GM12878 (cell line): ENCODE data around the gene TENT5D. TPM values are rescaled to one million over a fixed set of nuclear protein-coding genes. Genes with fewer than 3 reads are reported as not detected.

Source experiments
- ATAC-seq: fragments of 200-7000 bp; cut with Tn5 transposase; 3 replicates; pipeline ENCODE4 v1.9.1; 2020; ENCODE audit warnings: mild to moderate bottlenecking, moderate library complexity
- BruUV-seq: library from RNA; stranded (reverse); fragments of 400-500 nt; replicated peaks from 2 replicates; lab custom pipeline; 2021; lab: Mats Ljungman, UMichigan
- CTCF ChIA-PET: fragments of 300-600 bp; sonication (Branson Sonifier 250); formaldehyde crosslinking; extraction: SDS; loops from one replicate; lab custom pipeline; 2021; ENCODE audit warnings: inconsistent platforms; lab: Yijun Ruan, JAX
- POLR2A ChIA-PET: fragments of 350-600 bp; formaldehyde crosslinking; extraction: SDS; loops from one replicate; lab custom pipeline; 2021; ENCODE audit warnings: inconsistent platforms; lab: Charles Lee
- RAD21 ChIA-PET: fragments of 300-600 bp; sonication (Branson Sonifier 250); formaldehyde crosslinking; loops from one replicate; lab custom pipeline; 2023; ENCODE audit warnings: antibody characterized with exemption; ENCODE audit not compliant: unreplicated experiment; lab: Charles Lee
- SMC1A ChIA-PET: fragments of 300-600 bp; sonication (Branson Sonifier 250); formaldehyde crosslinking; loops from one replicate; lab custom pipeline; 2023; ENCODE audit not compliant: unreplicated experiment, uncharacterized antibody; lab: Charles Lee
- DNase-seq: peaks from one replicate; pipeline ENCODE4 v3.0.0-alpha.2; 2011; ENCODE audit warnings: low read depth, low spot score
- FAIRE-seq: peaks from 3 replicates; lab custom pipeline; 2011; peaks lifted over from hg19 to GRCh38; lab: Jason Lieb, UNC
- H2AFZ ChIP-seq: 2 replicates; pipeline ENCODE4 v1.6.0; 2011; ENCODE audit warnings: low read depth, low read length, control low read depth; ENCODE audit not compliant: control insufficient read depth
- H3K27ac ChIP-seq: 2 replicates; pipeline ENCODE4 v1.5.1; 2011; ENCODE audit warnings: control low read depth; ENCODE audit not compliant: control insufficient read depth, insufficient read depth
- H3K27me3 ChIP-seq, 2 experiments: replicated peaks in 1 of 2; 2 replicates each; pipeline versions ENCODE4 v1.6.0 to v1.6.1; 2011; ENCODE audit warnings: low read length in 1 of 2; ENCODE audit not compliant: control insufficient read depth in 2 of 2, insufficient read depth in 2 of 2
- H3K36me3 ChIP-seq, 2 experiments: 2 replicates each; pipeline ENCODE4 v1.5.1; 2011; ENCODE audit warnings: low read length in 1 of 2; ENCODE audit not compliant: control insufficient read depth in 2 of 2, insufficient read depth in 2 of 2
- H3K4me1 ChIP-seq: 2 replicates; pipeline ENCODE4 v1.6.1; 2011; ENCODE audit warnings: mild to moderate bottlenecking, low read length, moderate library complexity, mixed read lengths; ENCODE audit not compliant: control insufficient read depth, insufficient read depth
- H3K4me2 ChIP-seq: 2 replicates; pipeline ENCODE4 v1.6.0; 2011; ENCODE audit warnings: control low read depth; ENCODE audit not compliant: control insufficient read depth, insufficient read depth
- H3K4me3 ChIP-seq: fragments of 200-600 bp; sonication (generic); 2 replicates; pipeline ENCODE4 v1.5.1; 2016
- H3K79me2 ChIP-seq: 2 replicates; pipeline ENCODE4 v1.6.0; 2011; ENCODE audit warnings: low read length; ENCODE audit not compliant: control insufficient read depth, insufficient read depth
- H3K9ac ChIP-seq: 2 replicates; pipeline ENCODE4 v1.8.0; 2011; ENCODE audit warnings: low read length, control low read depth, mixed read lengths; ENCODE audit not compliant: control insufficient read depth, insufficient read depth
- H3K9me3 ChIP-seq: replicated peaks from 3 replicates; pipeline ENCODE4 v1.5.1; 2011; ENCODE audit warnings: mild to moderate bottlenecking, low read length; ENCODE audit not compliant: control insufficient read depth, insufficient read depth
- H4K20me1 ChIP-seq: 2 replicates; pipeline ENCODE4 v1.6.0; 2011; ENCODE audit not compliant: control insufficient read depth, insufficient read depth
- HCFC1 ChIP-seq: fragments of 150-350 bp; IDR thresholded peaks from 2 replicates; pipeline ENCODE4 v1.6.1; 2014; ENCODE audit warnings: low read length
- HDAC2 ChIP-seq: fragments of 200-600 bp; sonication (generic); IDR thresholded peaks from 2 replicates; pipeline ENCODE4 v1.6.1; 2017
- HDAC6 ChIP-seq: fragments of 200-600 bp; sonication (generic); IDR thresholded peaks from one replicate; pipeline ENCODE4 v1.8.0; 2017; ENCODE audit warnings: antibody characterized with exemption; ENCODE audit not compliant: unreplicated experiment
- IKZF1 ChIP-seq: fragments of 450-650 bp; conservative IDR thresholded peaks from 2 replicates; pipeline ENCODE4 v1.6.1; 2017; ENCODE audit warnings: antibody characterized with exemption, mild to moderate bottlenecking
- KAT2A ChIP-seq: conservative IDR thresholded peaks from 2 replicates; pipeline ENCODE4 v1.6.1; 2011; ENCODE audit warnings: low read depth, low read length; ENCODE audit not compliant: control insufficient read depth
- MYB ChIP-seq: fragments of 150-350 bp; IDR thresholded peaks from 2 replicates; pipeline ENCODE4 v1.6.1; 2014; ENCODE audit warnings: mild to moderate bottlenecking, low read depth, low read length, borderline replicate concordance
- NFXL1 ChIP-seq: fragments of 450-650 bp; IDR thresholded peaks from 2 replicates; pipeline ENCODE4 v1.6.1; 2017; ENCODE audit warnings: antibody characterized with exemption, mild to moderate bottlenecking, borderline replicate concordance
- NRF1 ChIP-seq: conservative IDR thresholded peaks from 2 replicates; pipeline ENCODE4 v1.6.1; 2011; ENCODE audit warnings: mild to moderate bottlenecking, low read depth, low read length, improper control_type of control experiment
- WGBS: methylation state at CpG from one replicate; pipeline ENCODE4 v1.1.6; 2016; ENCODE audit warnings: low lambda C conversion rate; ENCODE audit not compliant: insufficient replicate concordance, insufficient coverage; ENCODE audit errors: missing lambda C conversion rate; 5-methylcytosine and 5-hydroxymethylcytosine counted together
- in situ Hi-C: fragments of 300-500 bp; cut with MboI; formaldehyde crosslinking; loops from 9 replicates; pipeline ENCODE4 v1.14.3; 2018; ENCODE audit warnings: mixed read lengths
- intact Hi-C: fragments of 100-400 bp; cut with micrococcal nuclease; formaldehyde crosslinking; loops from one replicate; pipeline ENCODE4 v1.14.2; 2022; ENCODE audit not compliant: unreplicated experiment
- polyA plus RNA-seq, 11 experiments: library from polyadenylated mRNA; depleted of rRNA in 4 of 11; unstranded in 6 of 11; stranded (reverse) in 5 of 11; fragments of >200 nt; fragmentation: Nextera tagmentation in 4 of 11; fragmentation: Illumina TruSeq in 1 of 11; extraction: Ambion mirVana in 4 of 11; extraction: Trizol in 1 of 11; gene quantifications; 1 replicate in 1 of 11; 2 replicates in 10 of 11; pipeline versions ENCODE4 v1.2.1 to v1.2.3, GENCODE V29; 2011 to 2016; ENCODE audit warnings: inconsistent platforms in 2 of 11, missing spikeins in 2 of 11, low read depth in 1 of 11
- total RNA-seq, 4 experiments: library from RNA; depleted of rRNA in 3 of 4; stranded (reverse); fragments of >200 nt in 3 of 4; fragmentation: Illumina TruSeq in 1 of 4; extraction: Trizol in 1 of 4; gene quantifications; 2 replicates each; pipeline versions ENCODE4 v1.2.1 to v1.2.3, GENCODE V29; 2013 to 2021
- TF ChIP-seq, protein P1 (sequence below): fragments of 450-650 bp; IDR thresholded peaks from 2 replicates; pipeline ENCODE4 v1.6.1; 2017; ENCODE audit warnings: mild to moderate bottlenecking, moderate library complexity

Gene TENT5D
- total and polyA plus RNA-seq, 10 of the 15 experiments (the other 5 are each of a cell fraction or from before 2014, with no cell fraction given) = not detected

DNA sequence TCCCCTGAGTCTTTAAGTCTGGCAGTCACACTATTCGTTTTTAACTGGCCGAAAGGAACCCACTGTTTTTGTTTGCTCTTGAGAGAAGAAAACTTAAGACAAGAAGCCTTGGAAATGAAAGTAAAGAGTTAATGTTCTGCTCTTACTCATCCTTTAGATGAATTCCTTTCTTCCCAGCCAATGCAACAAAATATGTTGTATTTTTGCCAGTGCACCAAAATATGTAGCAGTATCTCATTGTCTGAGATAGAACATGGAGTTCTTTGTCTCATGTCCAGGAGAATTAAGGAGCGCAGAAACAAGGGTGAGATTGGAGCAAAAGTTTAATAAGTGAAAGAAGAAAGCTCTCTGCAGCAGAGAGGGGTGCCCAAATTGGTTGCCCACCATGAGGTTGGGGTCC lies 12.2 kb downstream of the TENT5D start:
- Histone ChIP-seq H2AFZ (no peak overlapping the region), H3K4me3 (no peak overlapping the region), H3K27ac (no peak overlapping the region), H3K9ac (no peak overlapping the region), H3K4me2 (no peak overlapping the region), H3K9me3 (no peaks in the 10 kb centered on the region), H3K79me2 (no peaks in the 10 kb centered on the region), H3K36me3 (no peaks in the 10 kb centered on the region), H3K27me3 (no peaks in the 10 kb centered on the region), H4K20me1 (no peaks in the 10 kb centered on the region), H3K4me1 (no peaks in the 10 kb centered on the region)
- 57% methylated on average over 3 of the region's 3 CpGs for WGBS
- ChIA-PET RAD21 (no interaction called here), POLR2A (no interaction called here), SMC1A (no interaction called here), CTCF (interaction anchor here (1.0 kb wide), 1 partner anchor 145 kb away, joined by 3 read pairs; no protein-coding TSS in a partner anchor)
- ATAC-seq (no peak), DNase-seq (no peak), FAIRE-seq (no peak)
- TF ChIP-seq NRF1 = no peak
- no peak for TF ChIP-seq HDAC6
- TF ChIP-seq, protein P1, sequence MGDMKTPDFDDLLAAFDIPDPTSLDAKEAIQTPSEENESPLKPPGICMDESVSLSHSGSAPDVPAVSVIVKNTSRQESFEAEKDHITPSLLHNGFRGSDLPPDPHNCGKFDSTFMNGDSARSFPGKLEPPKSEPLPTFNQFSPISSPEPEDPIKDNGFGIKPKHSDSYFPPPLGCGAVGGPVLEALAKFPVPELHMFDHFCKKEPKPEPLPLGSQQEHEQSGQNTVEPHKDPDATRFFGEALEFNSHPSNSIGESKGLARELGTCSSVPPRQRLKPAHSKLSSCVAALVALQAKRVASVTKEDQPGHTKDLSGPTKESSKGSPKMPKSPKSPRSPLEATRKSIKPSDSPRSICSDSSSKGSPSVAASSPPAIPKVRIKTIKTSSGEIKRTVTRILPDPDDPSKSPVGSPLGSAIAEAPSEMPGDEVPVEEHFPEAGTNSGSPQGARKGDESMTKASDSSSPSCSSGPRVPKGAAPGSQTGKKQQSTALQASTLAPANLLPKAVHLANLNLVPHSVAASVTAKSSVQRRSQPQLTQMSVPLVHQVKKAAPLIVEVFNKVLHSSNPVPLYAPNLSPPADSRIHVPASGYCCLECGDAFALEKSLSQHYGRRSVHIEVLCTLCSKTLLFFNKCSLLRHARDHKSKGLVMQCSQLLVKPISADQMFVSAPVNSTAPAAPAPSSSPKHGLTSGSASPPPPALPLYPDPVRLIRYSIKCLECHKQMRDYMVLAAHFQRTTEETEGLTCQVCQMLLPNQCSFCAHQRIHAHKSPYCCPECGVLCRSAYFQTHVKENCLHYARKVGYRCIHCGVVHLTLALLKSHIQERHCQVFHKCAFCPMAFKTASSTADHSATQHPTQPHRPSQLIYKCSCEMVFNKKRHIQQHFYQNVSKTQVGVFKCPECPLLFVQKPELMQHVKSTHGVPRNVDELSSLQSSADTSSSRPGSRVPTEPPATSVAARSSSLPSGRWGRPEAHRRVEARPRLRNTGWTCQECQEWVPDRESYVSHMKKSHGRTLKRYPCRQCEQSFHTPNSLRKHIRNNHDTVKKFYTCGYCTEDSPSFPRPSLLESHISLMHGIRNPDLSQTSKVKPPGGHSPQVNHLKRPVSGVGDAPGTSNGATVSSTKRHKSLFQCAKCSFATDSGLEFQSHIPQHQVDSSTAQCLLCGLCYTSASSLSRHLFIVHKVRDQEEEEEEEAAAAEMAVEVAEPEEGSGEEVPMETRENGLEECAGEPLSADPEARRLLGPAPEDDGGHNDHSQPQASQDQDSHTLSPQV = no peak
- no peak for TF ChIP-seq MYB
- TF ChIP-seq NFXL1 = no peak
- TF ChIP-seq HCFC1 = no peak
- no peak for TF ChIP-seq HDAC2
- TF ChIP-seq KAT2A = no peak
- no peak for TF ChIP-seq IKZF1
- BruUV-seq = no TSS peak
- intact Hi-C loops (no loop called here), in situ Hi-C loops (no loop called here)
